Fibroblast of lung (primary cell): Measurements from ENCODE around the gene SOX9.

ENCODE experiments used
- CTCF ChIP-seq, 2 donors: IDR thresholded peaks in 1 of 2; conservative IDR thresholded peaks in 1 of 2; 1 replicate in 1 of 2; 2 replicates in 1 of 2; pipeline ENCODE4 v1.5.1; 2011 to 2012; ENCODE audit warnings: low read length in 2 of 2, control low read depth in 1 of 2, inconsistent platforms in 1 of 2, low read depth in 1 of 2, mild to moderate bottlenecking in 1 of 2
- EZH2 ChIP-seq: IDR thresholded peaks from 2 replicates; pipeline ENCODE4 v1.5.1; 2012; ENCODE audit warnings: low read length, control low read depth, mild to moderate bottlenecking; ENCODE audit errors: missing control alignments

- TF ChIP-seq CTCF (conservative IDR thresholded peaks at IDR 0.05 in 1 of 2, IDR thresholded peaks at IDR 0.05 in 1 of 2; ENCODE audit: low read depth in 1 of 2, low read length in 2 of 2) (no peak), EZH2 (no peak)
These were observed 3.6 kb downstream of the SOX9 start for GRCh38 chr17:72124438-72124775.
